ENCODE data around the gene DGCR6L.
"Not testable (repeated sequence)": the region's sequence is repeated elsewhere in the genome, so short reads cannot be mapped to it uniquely, and the experiment has no call there.

The DGCR6L gene

GRCh38 chr22:20319745-20320658, at the start of gene DGCR6L:
TSS of gene DGCR6L (minus strand) at chr22:20320060. CDS start at chr22:20319988, 72 bp downstream.
- peak; percentile 70 for DNase-seq (ENCODE audit: low read depth)

- not testable (repeated sequence) for DNase-seq (ENCODE audit: low read depth)
Measured at GRCh38 chr22:20368875-20369274, 49.0 kb upstream of the DGCR6L start.

- not testable (repeated sequence) for DNase-seq (ENCODE audit: low read depth)
Measured at GRCh38 chr22:20366841-20367240, 47.0 kb upstream of the DGCR6L start.

- not testable (repeated sequence) for DNase-seq (ENCODE audit: low read depth)
Measured at GRCh38 chr22:20364335-20365260, 44.7 kb upstream of the DGCR6L start.

- not testable (repeated sequence) for DNase-seq (ENCODE audit: low read depth)
Measured at GRCh38 chr22:20362403-20362802, 42.5 kb upstream of the DGCR6L start.

- DNase-seq (ENCODE audit: low read depth): not testable (repeated sequence)
Measured at GRCh38 chr22:20361752-20362229, 41.9 kb upstream of the DGCR6L start.

- not testable (repeated sequence) for DNase-seq (ENCODE audit: low read depth)
Measured at GRCh38 chr22:20360866-20361751, 41.2 kb upstream of the DGCR6L start.

GRCh38 chr22:20360261-20360660, 40.4 kb upstream of the DGCR6L start:
- DNase-seq (ENCODE audit: low read depth): not testable (repeated sequence)

- not testable (repeated sequence) for DNase-seq (ENCODE audit: low read depth)
Measured at GRCh38 chr22:20358503-20359239, 38.8 kb upstream of the DGCR6L start.

GRCh38 chr22:20357967-20358366, 38.1 kb upstream of the DGCR6L start:
- DNase-seq (ENCODE audit: low read depth): not testable (repeated sequence)

GRCh38 chr22:20356906-20357305, 37.0 kb upstream of the DGCR6L start:
- not testable (repeated sequence) for DNase-seq (ENCODE audit: low read depth)

GRCh38 chr22:20355939-20356636, 36.2 kb upstream of the DGCR6L start:
- DNase-seq (ENCODE audit: low read depth): not testable (repeated sequence)

- no peak for DNase-seq (ENCODE audit: low read depth)
Measured at GRCh38 chr22:20354238-20354975, 34.5 kb upstream of the DGCR6L start.

- DNase-seq (ENCODE audit: low read depth): not testable (repeated sequence)
Measured at GRCh38 chr22:20352536-20352935, 32.7 kb upstream of the DGCR6L start.

- not testable (repeated sequence) for DNase-seq (ENCODE audit: low read depth)
Measured at GRCh38 chr22:20346553-20346952, 26.7 kb upstream of the DGCR6L start.

- DNase-seq (ENCODE audit: low read depth): not testable (repeated sequence)
Measured at GRCh38 chr22:20338291-20338690, 18.4 kb upstream of the DGCR6L start.

GRCh38 chr22:20337807-20338206, 17.9 kb upstream of the DGCR6L start:
- DNase-seq (ENCODE audit: low read depth): not testable (repeated sequence)

- not testable (repeated sequence) for DNase-seq (ENCODE audit: low read depth)
Measured at GRCh38 chr22:20336561-20336960, 16.7 kb upstream of the DGCR6L start.

GRCh38 chr22:20328569-20328930, 8.7 kb upstream of the DGCR6L start:
- DNase-seq (ENCODE audit: low read depth): not testable (repeated sequence)
